ENCODE data around the gene EXOSC1. TPM values are rescaled to one million over a fixed set of nuclear protein-coding genes. Genes with fewer than 3 reads are reported as not detected.

EXOSC1 gene
- total and polyA plus RNA-seq, 4 donors: 11.2 to 25.9 (median 14.5) TPM

DNA sequence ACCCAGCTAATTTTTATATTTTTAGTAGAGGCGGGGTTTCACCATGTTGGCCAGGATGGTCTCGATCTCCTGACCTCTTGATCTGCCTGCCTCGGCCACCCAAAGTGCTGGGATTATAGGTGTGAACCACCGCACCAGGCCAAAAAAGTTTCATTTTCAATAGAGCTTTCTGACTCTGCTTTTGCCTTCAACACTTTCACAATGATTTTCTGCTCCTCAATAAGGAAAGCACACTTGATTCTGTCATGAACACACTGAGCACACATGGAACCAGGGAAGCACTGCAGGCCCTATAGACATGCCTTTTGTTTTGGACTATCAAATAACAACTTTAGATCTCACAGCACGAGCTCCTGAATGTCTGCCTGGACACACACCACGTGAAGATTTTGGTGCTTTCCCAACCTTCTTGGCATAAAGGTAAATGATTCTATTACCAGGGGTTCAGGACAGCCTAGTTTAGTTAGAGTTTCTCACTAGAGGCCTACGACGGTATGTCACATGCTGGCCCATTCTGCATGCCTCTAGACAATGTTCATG, 52.7 kb downstream of the EXOSC1 start:
- peaks cover 12 to 48% (median 15%) of the 10 kb centered on the region in 4 donors for H3K36me3 ChIP-seq (ENCODE audit: control insufficient read depth in 4 of 4, insufficient read depth in 3 of 4, low read depth in 1 of 4, low read length in 3 of 4)
- H3K9me3 ChIP-seq (ENCODE audit: control insufficient read depth in 4 of 4, low read length in 3 of 4): no peaks in the 10 kb centered on the region
- H3K27ac ChIP-seq (ENCODE audit: low read depth in 1 of 2, low read length in 2 of 2): no peak overlapping the region
- 92% methylated on average over 8 of the region's 8 CpGs for WGBS
- H3K27me3 ChIP-seq (ENCODE audit: control insufficient read depth in 4 of 4, insufficient read depth in 4 of 4, low read length in 3 of 4): no peaks in the 10 kb centered on the region
- H3K4me3 ChIP-seq (ENCODE audit: low read depth in 1 of 3, low read length in 3 of 3): no peak overlapping the region
- H3K9ac ChIP-seq (ENCODE audit: low read depth in 1 of 2, low read length in 2 of 2): no peak overlapping the region
- DNase-seq (ENCODE audit: low spot score): no peak
- TF ChIP-seq, protein P1, sequence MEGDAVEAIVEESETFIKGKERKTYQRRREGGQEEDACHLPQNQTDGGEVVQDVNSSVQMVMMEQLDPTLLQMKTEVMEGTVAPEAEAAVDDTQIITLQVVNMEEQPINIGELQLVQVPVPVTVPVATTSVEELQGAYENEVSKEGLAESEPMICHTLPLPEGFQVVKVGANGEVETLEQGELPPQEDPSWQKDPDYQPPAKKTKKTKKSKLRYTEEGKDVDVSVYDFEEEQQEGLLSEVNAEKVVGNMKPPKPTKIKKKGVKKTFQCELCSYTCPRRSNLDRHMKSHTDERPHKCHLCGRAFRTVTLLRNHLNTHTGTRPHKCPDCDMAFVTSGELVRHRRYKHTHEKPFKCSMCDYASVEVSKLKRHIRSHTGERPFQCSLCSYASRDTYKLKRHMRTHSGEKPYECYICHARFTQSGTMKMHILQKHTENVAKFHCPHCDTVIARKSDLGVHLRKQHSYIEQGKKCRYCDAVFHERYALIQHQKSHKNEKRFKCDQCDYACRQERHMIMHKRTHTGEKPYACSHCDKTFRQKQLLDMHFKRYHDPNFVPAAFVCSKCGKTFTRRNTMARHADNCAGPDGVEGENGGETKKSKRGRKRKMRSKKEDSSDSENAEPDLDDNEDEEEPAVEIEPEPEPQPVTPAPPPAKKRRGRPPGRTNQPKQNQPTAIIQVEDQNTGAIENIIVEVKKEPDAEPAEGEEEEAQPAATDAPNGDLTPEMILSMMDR (IDR thresholded peaks at IDR 0.05; ENCODE audit: low read depth, low read length, missing input control): no peak
- TF ChIP-seq GABPA (IDR thresholded peaks at IDR 0.05 in 1 of 2, conservative IDR thresholded peaks at IDR 0.05 in 1 of 2) (no peak), EGR1 (IDR thresholded peaks at IDR 0.05; ENCODE audit: low read depth in 2 of 2) (no peak), ATF3 (IDR thresholded peaks at IDR 0.05) (no peak), YY1 (IDR thresholded peaks at IDR 0.05) (no peak), NR2F2 (IDR thresholded peaks at IDR 0.05) (no peak), RAD21 (IDR thresholded peaks at IDR 0.05) (no peak), FOXA1 (IDR thresholded peaks at IDR 0.05) (no peak), HNF4A (conservative IDR thresholded peaks at IDR 0.05) (no peak), TAF1 (conservative IDR thresholded peaks at IDR 0.05) (no peak), SP1 (IDR thresholded peaks at IDR 0.05) (no peak), JUND (IDR thresholded peaks at IDR 0.05) (no peak), ZBTB33 (IDR thresholded peaks at IDR 0.05) (no peak), FOXA2 (IDR thresholded peaks at IDR 0.05) (no peak), RXRA (IDR thresholded peaks at IDR 0.05) (no peak), HNF4G (IDR thresholded peaks at IDR 0.05) (no peak)
- TF ChIP-seq, protein P2, sequence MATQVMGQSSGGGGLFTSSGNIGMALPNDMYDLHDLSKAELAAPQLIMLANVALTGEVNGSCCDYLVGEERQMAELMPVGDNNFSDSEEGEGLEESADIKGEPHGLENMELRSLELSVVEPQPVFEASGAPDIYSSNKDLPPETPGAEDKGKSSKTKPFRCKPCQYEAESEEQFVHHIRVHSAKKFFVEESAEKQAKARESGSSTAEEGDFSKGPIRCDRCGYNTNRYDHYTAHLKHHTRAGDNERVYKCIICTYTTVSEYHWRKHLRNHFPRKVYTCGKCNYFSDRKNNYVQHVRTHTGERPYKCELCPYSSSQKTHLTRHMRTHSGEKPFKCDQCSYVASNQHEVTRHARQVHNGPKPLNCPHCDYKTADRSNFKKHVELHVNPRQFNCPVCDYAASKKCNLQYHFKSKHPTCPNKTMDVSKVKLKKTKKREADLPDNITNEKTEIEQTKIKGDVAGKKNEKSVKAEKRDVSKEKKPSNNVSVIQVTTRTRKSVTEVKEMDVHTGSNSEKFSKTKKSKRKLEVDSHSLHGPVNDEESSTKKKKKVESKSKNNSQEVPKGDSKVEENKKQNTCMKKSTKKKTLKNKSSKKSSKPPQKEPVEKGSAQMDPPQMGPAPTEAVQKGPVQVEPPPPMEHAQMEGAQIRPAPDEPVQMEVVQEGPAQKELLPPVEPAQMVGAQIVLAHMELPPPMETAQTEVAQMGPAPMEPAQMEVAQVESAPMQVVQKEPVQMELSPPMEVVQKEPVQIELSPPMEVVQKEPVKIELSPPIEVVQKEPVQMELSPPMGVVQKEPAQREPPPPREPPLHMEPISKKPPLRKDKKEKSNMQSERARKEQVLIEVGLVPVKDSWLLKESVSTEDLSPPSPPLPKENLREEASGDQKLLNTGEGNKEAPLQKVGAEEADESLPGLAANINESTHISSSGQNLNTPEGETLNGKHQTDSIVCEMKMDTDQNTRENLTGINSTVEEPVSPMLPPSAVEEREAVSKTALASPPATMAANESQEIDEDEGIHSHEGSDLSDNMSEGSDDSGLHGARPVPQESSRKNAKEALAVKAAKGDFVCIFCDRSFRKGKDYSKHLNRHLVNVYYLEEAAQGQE (IDR thresholded peaks at IDR 0.05): no peak
- TF ChIP-seq, protein P3, sequence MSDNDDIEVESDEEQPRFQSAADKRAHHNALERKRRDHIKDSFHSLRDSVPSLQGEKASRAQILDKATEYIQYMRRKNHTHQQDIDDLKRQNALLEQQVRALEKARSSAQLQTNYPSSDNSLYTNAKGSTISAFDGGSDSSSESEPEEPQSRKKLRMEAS (IDR thresholded peaks at IDR 0.05): no peak
- no peaks in the 10 kb centered on the region for H3K4me1 ChIP-seq (ENCODE audit: control insufficient read depth in 4 of 4, insufficient read depth in 4 of 4, low read length in 3 of 4)

All from liver (tissue), 9 donors.